Skin epidermis (tissue), 12 donors: Measurements from ENCODE around the gene MARS1.

Source experiments
- H3K27ac ChIP-seq, 21 experiments: fragments of 200-600 bp; sonication (generic) in 11 of 21; one replicate each; pipeline ENCODE4 v1.5.0; 2020; ENCODE audit warnings: mild to moderate bottlenecking in 3 of 21, inconsistent platforms in 2 of 21, moderate library complexity in 2 of 21
- H3K4me3 ChIP-seq, 7 experiments: fragments of 200-600 bp; sonication (generic) in 2 of 7; one replicate each; pipeline ENCODE4 v1.5.0; 2020; ENCODE audit warnings: inconsistent platforms in 2 of 7, mild to moderate bottlenecking in 2 of 7, moderate library complexity in 1 of 7

Gene MARS1

GRCh38 chr12:57535764-57536596 lies 48.1 kb downstream of the MARS1 start:
- H3K4me3 ChIP-seq: no peak overlapping the region
- no peak overlapping the region for H3K27ac ChIP-seq

DNA sequence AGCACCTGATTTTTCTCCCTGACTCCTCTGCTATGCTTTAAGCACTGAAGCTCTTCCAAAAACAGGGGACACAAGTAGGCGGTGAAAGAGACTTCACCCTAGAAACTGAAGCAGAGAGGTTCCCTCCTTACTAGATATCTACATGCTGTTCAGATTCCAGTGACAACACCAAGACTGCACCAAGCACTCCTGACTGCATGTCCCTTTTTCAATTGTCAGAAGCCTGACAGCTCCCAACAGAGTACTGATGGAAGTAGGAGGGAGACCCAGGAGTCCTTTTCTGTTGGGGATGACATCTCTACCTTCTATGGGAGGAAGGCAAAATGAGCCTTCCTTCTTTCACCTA lies 48.7 kb downstream of the MARS1 start:
- Histone ChIP-seq H3K4me3 (no peak overlapping the region), H3K27ac (no peak overlapping the region)

GRCh38 chr12:57539134-57539768 lies 51.4 kb downstream of the MARS1 start:
- Histone ChIP-seq H3K4me3 (no peak overlapping the region), H3K27ac (no peak overlapping the region)

GRCh38 chr12:57541001-57541400 lies 53.1 kb downstream of the MARS1 start:
- H3K27ac ChIP-seq: no peak overlapping the region
- H3K4me3 ChIP-seq: no peak overlapping the region

GRCh38 chr12:57541717-57542116 lies 53.8 kb downstream of the MARS1 start:
- no peak overlapping the region for H3K27ac ChIP-seq
- no peak overlapping the region for H3K4me3 ChIP-seq

DNA sequence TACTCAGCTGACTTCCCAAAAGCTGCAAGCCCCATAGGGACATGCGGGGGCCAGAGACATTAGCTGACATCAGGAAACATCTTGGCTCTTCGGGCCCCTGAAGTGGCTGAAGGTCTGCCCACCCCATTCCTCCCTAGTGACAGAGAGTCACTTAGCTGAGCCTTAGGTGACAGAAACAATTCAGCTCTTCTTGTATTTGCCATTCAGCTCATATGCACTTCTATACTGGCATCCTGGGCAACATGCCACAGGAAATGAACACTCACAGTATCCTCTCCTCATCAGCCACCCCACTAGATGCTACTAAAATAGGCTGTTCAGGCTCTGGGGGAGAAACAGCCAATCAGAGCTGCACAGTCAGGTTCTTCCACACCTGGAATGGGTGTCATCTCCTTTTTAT lies 55.7 kb downstream of the MARS1 start:
- no peak overlapping the region for H3K27ac ChIP-seq
- H3K4me3 ChIP-seq: no peak overlapping the region

GRCh38 chr12:57545809-57546437 lies 58.1 kb downstream of the MARS1 start:
- Histone ChIP-seq H3K27ac (peak overlapping the region in 18 of 21 experiments; percentile 80 to 98 (median 94)), H3K4me3 (peak overlapping the region; percentile 73 to 99 (median 92))

- Histone ChIP-seq H3K27ac (peak within 1 kb of the TSS; percentile 80 to 98 (median 93)), H3K4me3 (peak within 1 kb of the TSS; percentile 73 to 99 (median 92))
Observed at GRCh38 chr12:57546438-57547287, 58.8 kb downstream of the MARS1 start, which contains the start of gene DCTN2. Gene DCTN2 (minus strand): TSS chr12:57547192. CDS start chr12:57547063, 129 bp downstream.

DNA sequence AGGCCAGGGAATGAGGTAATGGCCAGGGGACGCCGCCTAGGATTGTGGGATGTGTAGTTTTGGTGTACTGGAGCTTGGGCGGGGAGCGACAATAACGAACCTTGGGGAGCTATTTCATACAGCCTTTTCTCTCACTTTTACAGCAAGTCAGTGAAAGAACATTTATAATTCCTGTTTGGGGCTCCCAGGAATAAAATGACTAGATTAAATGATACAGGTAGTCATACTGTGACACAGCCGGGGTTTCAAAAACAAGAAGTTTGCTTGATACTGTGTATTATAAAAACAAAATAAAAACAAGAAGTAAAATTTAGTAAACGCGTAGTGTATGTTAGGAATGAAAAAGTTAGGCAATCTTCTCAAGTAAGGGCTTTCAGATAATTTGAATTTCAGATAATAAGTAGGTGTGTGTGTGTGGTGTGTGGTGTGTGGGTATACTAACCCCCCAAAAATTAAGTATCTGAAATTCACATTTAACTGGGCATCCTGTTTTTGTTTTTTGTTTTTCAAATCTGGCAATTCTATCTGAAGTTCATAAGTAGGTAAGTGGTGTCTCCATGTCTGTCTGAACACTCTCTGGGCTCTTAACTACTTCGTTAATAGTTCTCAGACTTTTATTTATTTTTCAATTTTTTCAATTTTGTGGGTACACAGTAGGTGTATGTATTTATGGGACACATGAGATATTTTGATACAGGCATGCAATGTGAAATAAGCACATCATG lies 59.6 kb downstream of the MARS1 start:
- Histone ChIP-seq H3K4me3 (peak overlapping the region; percentile 73 to 99 (median 92)), H3K27ac (peak overlapping the region in 12 of 21 experiments; percentile 80 to 97 (median 93))

DNA sequence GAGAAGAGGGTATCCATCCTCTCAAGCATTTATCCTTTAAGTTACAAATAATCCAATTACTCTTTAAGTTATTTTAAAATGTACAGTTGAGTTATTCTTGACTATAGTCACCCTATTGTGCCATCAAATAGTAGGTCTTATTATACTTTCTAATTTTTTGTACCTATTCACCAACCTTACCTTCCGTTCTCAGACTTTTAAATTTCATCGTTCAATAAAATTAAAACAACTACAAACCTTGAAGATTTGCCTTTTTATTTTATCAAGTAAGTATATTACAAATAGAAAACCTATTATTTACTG lies 60.1 kb downstream of the MARS1 start:
- Histone ChIP-seq H3K27ac (no peak overlapping the region), H3K4me3 (no peak overlapping the region)

- H3K27ac ChIP-seq: no peak overlapping the region
- no peak overlapping the region for H3K4me3 ChIP-seq
Observed at GRCh38 chr12:57548488-57548887, 60.6 kb downstream of the MARS1 start.

DNA sequence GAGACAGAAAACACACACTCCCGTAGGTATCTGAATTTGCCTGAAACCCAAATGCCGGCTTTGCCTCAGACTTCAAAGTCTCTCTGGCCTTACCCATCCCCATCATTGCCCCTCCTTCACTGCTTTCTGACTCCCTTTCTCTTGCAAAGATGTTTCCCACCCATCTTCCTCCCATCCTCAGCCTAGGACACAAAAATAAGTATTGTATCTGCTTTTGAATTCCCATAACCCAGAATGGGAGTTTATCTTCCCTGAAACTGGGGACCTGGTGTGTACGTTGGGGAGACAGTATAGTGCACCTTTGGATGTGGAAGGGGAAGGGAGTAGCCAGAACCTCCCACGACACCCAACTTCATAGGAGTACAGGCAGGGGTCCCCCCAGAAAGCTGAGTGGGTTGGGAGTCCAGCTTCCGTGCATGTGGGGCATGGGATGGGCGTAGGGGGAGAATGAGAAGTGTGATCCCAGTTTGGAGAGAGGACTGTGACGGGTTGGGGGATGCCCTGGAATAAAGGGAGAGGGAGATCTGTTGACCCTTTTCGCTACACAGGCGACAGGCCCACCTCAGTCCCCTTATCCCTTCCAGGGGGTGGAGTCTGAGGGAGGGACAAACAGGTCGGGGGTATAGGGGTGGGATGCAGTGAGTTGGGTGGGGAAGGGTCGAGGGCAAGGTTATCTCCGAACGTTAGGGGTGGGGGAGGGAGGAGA lies 61.5 kb downstream of the MARS1 start:
- Histone ChIP-seq H3K4me3 (peak overlapping the region; percentile 12 to 44 (median 29)), H3K27ac (no peak overlapping the region)

DNA sequence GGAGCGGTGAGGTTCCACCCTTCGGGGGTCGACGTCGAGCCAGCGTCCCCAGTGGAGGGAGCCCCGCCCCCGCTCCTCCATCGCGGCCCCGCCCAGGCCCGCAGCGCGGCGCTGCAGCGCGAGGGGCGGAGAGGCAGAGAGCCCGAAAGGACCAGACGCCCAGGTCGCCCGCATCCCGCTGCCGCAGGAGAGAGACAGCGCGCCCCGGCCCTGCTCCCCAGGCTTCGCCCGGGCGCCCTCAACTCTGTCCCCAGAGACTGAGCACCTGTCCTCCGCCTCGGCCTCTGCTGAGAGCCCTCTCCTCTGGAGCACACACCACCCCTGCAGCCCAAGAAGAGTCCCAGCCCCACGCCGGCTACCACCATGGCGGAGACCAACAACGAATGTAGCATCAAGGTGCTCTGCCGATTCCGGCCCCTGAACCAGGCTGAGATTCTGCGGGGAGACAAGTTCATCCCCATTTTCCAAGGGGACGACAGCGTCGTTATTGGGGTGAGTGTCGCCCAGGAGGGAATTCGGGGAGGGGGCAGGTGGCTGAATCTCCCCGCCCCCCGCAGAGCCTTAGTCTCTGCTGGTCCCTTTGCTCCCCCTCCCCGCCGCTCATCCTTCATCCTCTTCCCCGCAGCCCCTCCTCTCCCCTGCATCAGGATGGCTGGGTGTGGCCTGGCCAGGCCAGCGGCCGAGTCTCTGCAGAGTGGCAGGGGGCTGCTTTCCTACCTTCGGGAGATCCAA lies 62.2 kb downstream of the MARS1 start, which contains the start of gene KIF5A:
Gene KIF5A, plus strand, starts transcription at position 136 of the 732 bp plus-strand sequence. Its CDS starts 228 bp downstream, at position 364.
- H3K27ac ChIP-seq: peak within 1 kb of the TSS in 1 of 21 experiments; percentile 22
- H3K4me3 ChIP-seq: peak within 1 kb of the TSS; percentile 12 to 44 (median 29)

DNA sequence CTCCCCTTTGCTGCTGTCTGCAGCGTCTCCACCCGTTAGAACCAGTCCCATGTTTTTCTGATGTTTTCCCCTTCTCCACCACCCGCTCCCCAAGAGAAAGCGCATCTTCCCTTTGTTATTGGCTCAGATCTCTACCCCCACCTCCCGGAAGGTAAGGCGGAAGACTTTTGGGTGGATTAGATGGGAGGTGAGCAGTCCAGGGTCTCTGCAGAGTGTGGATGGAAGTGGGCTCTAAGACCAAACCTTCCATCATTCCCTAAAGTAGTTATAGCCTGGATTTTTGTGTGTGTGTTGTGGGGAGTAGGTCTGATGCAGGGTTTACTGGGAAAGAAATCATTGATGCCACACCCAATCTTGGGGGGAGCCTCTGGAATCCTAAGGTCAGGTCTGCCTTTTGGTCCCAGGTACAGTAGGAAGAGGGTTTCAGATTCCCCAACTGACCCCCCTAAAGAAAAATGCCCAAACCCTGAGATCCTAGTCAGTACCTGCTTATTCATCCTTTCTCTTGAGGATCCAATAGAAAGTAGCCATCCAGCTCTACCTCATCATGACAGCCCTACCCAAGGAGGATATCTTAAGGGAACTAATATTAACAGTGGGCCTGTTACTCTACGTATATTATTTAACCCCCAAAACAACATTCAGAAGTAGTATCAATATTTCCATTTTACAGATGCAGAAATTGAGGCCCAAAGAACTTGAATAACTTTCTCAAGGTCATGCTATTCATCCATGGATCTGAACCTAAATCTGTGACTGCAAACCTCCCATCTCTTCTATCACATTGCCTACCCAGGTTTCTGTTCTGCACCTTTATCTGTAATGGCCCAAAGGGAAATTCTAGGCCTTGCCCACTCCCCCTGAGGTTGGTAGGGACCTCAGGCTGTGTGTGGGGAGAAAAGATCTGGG lies 63.0 kb downstream of the MARS1 start:
- Histone ChIP-seq H3K27ac (peak overlapping the region in 1 of 21 experiments; percentile 22), H3K4me3 (peak overlapping the region in 2 of 7 experiments; percentile 29 to 40)

DNA sequence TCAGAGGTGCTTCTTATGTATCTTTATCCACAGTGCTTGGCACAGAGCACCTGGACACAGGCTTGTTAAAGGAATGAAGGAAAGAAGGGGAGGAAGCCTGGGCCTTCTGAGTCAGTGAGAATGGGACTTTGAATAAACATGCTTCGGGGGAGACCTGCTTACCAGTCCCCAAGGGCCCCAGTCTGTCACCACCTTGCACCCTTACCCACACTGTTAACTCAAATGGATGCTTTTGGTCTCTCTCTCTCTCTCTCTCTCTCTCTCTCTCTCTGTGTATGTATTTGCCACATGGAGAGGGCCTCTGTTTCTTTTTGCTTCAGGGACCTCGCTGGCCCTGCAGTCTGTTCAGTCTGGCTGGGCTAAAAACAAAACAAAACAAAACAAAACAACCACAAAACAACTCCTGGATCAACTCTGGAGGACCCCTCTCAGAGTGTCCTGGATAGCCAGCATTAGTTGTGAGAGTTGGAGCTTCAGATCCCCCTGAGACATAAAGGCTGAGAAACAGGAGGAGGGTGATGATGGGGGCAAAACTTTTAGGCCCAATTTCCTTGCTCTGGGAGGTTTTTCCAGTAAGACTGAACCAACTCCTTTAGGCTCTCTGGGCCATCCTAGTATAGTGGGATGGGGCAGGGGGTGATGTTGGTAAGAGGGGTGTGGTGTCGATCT lies 63.9 kb downstream of the MARS1 start:
- Histone ChIP-seq H3K27ac (no peak overlapping the region), H3K4me3 (no peak overlapping the region)

DNA sequence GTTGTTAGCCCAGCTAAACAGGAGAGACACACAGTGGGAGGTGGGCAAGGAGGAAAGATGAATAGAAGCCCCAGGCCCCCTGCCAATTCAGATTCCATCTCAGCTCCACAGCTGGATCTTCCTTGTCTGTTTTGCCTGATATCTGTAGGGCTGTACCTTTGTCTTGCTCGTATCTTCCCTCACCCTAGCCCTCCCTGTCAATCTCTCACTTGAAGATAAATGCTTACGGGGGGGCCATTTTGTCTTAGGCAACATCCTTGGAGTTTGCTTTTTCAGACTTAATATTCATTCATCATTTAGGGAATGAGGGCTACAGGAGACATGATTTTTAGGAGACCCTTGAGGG lies 64.4 kb downstream of the MARS1 start:
- Histone ChIP-seq H3K4me3 (no peak overlapping the region), H3K27ac (no peak overlapping the region)
